K562 (cell line): ENCODE measurements around the gene CEBPE. TPM values are rescaled to one million over a fixed set of nuclear protein-coding genes. Genes with fewer than 3 reads are reported as not detected.

ENCODE experiments used
- ARID2 ChIP-seq: fragments of 450-650 bp; IDR thresholded peaks from 2 replicates; pipeline ENCODE4 v1.6.1; 2017; ENCODE audit warnings: antibody characterized with exemption, mild to moderate bottlenecking
- CHCHD3 ChIP-seq: fragments of 250-450 bp; sonication (Bioruptor Pico); IDR thresholded peaks from 2 replicates; pipeline ENCODE4 v2.1.2; 2022; ENCODE audit warnings: mild to moderate bottlenecking
- CREB1 ChIP-seq, 2 experiments: sonication (generic) in 1 of 2; formaldehyde crosslinking in 1 of 2; IDR thresholded peaks; 2 replicates each; pipeline versions ENCODE4 v1.6.1 to v1.8.0; 2012 to 2022; ENCODE audit warnings: inconsistent platforms in 1 of 2, mild to moderate bottlenecking in 1 of 2, missing genetic modification reagents in 1 of 2, moderate library complexity in 1 of 2
- CTBP1 ChIP-seq: fragments of 450-650 bp; IDR thresholded peaks from 2 replicates; pipeline ENCODE4 v1.6.1; 2016; ENCODE audit warnings: borderline replicate concordance
- DACH1 ChIP-seq: fragments of 450-650 bp; IDR thresholded peaks from 2 replicates; pipeline ENCODE4 v1.6.1; 2018; ENCODE audit not compliant: partially characterized antibody
- EZH2 ChIP-seq: IDR thresholded peaks from 2 replicates; pipeline ENCODE4 v1.6.1; 2012; ENCODE audit warnings: low read depth, mild to moderate bottlenecking, inconsistent platforms, low read length, borderline replicate concordance
- GATAD2B ChIP-seq: fragments of 450-650 bp; IDR thresholded peaks from 2 replicates; pipeline ENCODE4 v1.6.1; 2017; ENCODE audit warnings: mild to moderate bottlenecking, borderline replicate concordance
- HES1 ChIP-seq: fragments of 450-650 bp; IDR thresholded peaks from 2 replicates; pipeline ENCODE4 v1.6.1; 2016; ENCODE audit warnings: low read depth, mild to moderate bottlenecking, moderate library complexity
- HMGN3 ChIP-seq: IDR thresholded peaks from 2 replicates; pipeline ENCODE4 v1.6.1; 2011; ENCODE audit warnings: borderline replicate concordance, low read depth, mild to moderate bottlenecking, mixed read lengths, low read length; ENCODE audit not compliant: insufficient read length; ENCODE audit errors: extremely low read depth
- NFRKB ChIP-seq: fragments of 450-650 bp; IDR thresholded peaks from 2 replicates; pipeline ENCODE4 v1.6.1; 2016; ENCODE audit warnings: low read depth
- PYGO2 ChIP-seq: fragments of 450-650 bp; IDR thresholded peaks from 2 replicates; pipeline ENCODE4 v1.6.1; 2016; ENCODE audit warnings: mild to moderate bottlenecking, missing genetic modification characterization, moderate library complexity, missing compliant biosample characterization
- RBM15 ChIP-seq: fragments of 200-400 bp; formaldehyde crosslinking; IDR thresholded peaks from 2 replicates; pipeline ENCODE4 v1.6.1; 2018; ENCODE audit warnings: mild to moderate bottlenecking, low read length, moderate library complexity; ENCODE audit not compliant: insufficient read depth
- RBM22 ChIP-seq: fragments of 200-400 bp; formaldehyde crosslinking; IDR thresholded peaks from 2 replicates; pipeline ENCODE4 v1.6.1; 2018; ENCODE audit warnings: low read length, low read depth; ENCODE audit not compliant: poor library complexity, severe bottlenecking
- RFX5 ChIP-seq: IDR thresholded peaks from 2 replicates; pipeline ENCODE4 v1.6.1; 2011; ENCODE audit warnings: low read depth, mild to moderate bottlenecking, improper control_type of control experiment, low read length
- SMAD3 ChIP-seq: fragments of 450-650 bp; formaldehyde crosslinking; conservative IDR thresholded peaks from 2 replicates; pipeline ENCODE4 v1.4.0; 2020; ENCODE audit warnings: mild to moderate bottlenecking
- TAF1 ChIP-seq: IDR thresholded peaks from 2 replicates; pipeline ENCODE4 v1.6.1; 2011; ENCODE audit warnings: mild to moderate bottlenecking, low read length, moderate library complexity; ENCODE audit not compliant: insufficient read depth, control insufficient read depth, severe bottlenecking; ENCODE audit errors: extremely low read depth
- ZBED1 ChIP-seq: IDR thresholded peaks from 2 replicates; pipeline ENCODE4 v1.6.1; 2014
- ZBTB12 ChIP-seq: fragments of 250-450 bp; sonication (Bioruptor Pico); IDR thresholded peaks from 2 replicates; pipeline ENCODE4 v1.4.0; 2020
- polyA plus RNA-seq, 8 experiments: library from polyadenylated mRNA; depleted of rRNA in 4 of 8; stranded (reverse) in 5 of 8; unstranded in 3 of 8; fragments of >200 nt; fragmentation: Nextera tagmentation in 2 of 8; fragmentation: Illumina TruSeq in 1 of 8; extraction: Ambion mirVana in 2 of 8; extraction: Trizol in 1 of 8; gene quantifications; 2 replicates each; pipeline versions ENCODE4 v1.2.1 to v1.2.3, GENCODE V29; 2011 to 2014; ENCODE audit warnings: inconsistent platforms in 1 of 8, missing spikeins in 1 of 8
- total RNA-seq, 7 experiments: library from RNA; depleted of rRNA in 6 of 7; stranded (reverse); fragments of >200 nt in 6 of 7; fragmentation: Illumina TruSeq in 2 of 7; extraction: Trizol in 2 of 7; gene quantifications; 2 replicates each; pipeline versions ENCODE4 v1.2.1 to v1.2.3, GENCODE V29; 2011 to 2021; ENCODE audit warnings: low replicate concordance in 1 of 7
- TF ChIP-seq, protein P1 (sequence below), 2 experiments: fragments of 450-650 bp; IDR thresholded peaks; 2 replicates each; pipeline ENCODE4 v1.6.1; 2018; ENCODE audit warnings: mild to moderate bottlenecking in 2 of 2, low read depth in 1 of 2; ENCODE audit not compliant: partially characterized antibody in 2 of 2
- TF ChIP-seq, protein P2 (sequence below): IDR thresholded peaks from 2 replicates; pipeline ENCODE4 v1.6.1; 2014; ENCODE audit warnings: antibody characterized with exemption

CEBPE gene
- total and polyA plus RNA-seq, 9 of the 15 experiments (the other 6 are each of a cell fraction or from before 2014, with no cell fraction given), result 0.09 to 0.15 (median 0.13) TPM; not detected in 6

- TF ChIP-seq SMAD3 (CRISPR knock-in tag), result peak; percentile 68; the same call in 1 of the 2 replicates
- no peak for TF ChIP-seq GATAD2B
- TF ChIP-seq CREB1 (IDR thresholded peaks at IDR 0.05), result peak; percentile 71
- peak; percentile 72; the same call in 1 of the 2 replicates for TF ChIP-seq CREB1 (CRISPR knock-in tag; IDR thresholded peaks at IDR 0.05)
- TF ChIP-seq, protein P1, sequence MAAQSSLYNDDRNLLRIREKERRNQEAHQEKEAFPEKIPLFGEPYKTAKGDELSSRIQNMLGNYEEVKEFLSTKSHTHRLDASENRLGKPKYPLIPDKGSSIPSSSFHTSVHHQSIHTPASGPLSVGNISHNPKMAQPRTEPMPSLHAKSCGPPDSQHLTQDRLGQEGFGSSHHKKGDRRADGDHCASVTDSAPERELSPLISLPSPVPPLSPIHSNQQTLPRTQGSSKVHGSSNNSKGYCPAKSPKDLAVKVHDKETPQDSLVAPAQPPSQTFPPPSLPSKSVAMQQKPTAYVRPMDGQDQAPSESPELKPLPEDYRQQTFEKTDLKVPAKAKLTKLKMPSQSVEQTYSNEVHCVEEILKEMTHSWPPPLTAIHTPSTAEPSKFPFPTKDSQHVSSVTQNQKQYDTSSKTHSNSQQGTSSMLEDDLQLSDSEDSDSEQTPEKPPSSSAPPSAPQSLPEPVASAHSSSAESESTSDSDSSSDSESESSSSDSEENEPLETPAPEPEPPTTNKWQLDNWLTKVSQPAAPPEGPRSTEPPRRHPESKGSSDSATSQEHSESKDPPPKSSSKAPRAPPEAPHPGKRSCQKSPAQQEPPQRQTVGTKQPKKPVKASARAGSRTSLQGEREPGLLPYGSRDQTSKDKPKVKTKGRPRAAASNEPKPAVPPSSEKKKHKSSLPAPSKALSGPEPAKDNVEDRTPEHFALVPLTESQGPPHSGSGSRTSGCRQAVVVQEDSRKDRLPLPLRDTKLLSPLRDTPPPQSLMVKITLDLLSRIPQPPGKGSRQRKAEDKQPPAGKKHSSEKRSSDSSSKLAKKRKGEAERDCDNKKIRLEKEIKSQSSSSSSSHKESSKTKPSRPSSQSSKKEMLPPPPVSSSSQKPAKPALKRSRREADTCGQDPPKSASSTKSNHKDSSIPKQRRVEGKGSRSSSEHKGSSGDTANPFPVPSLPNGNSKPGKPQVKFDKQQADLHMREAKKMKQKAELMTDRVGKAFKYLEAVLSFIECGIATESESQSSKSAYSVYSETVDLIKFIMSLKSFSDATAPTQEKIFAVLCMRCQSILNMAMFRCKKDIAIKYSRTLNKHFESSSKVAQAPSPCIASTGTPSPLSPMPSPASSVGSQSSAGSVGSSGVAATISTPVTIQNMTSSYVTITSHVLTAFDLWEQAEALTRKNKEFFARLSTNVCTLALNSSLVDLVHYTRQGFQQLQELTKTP (IDR thresholded peaks at IDR 0.05; ENCODE audit: low read depth in 1 of 2, partially characterized antibody in 2 of 2), result peak; percentile 54 to 90
- TF ChIP-seq RBM22, result no peak
- TF ChIP-seq CTBP1, result peak; percentile 100
- TF ChIP-seq HMGN3, result peak; percentile 99
- TF ChIP-seq, protein P2, sequence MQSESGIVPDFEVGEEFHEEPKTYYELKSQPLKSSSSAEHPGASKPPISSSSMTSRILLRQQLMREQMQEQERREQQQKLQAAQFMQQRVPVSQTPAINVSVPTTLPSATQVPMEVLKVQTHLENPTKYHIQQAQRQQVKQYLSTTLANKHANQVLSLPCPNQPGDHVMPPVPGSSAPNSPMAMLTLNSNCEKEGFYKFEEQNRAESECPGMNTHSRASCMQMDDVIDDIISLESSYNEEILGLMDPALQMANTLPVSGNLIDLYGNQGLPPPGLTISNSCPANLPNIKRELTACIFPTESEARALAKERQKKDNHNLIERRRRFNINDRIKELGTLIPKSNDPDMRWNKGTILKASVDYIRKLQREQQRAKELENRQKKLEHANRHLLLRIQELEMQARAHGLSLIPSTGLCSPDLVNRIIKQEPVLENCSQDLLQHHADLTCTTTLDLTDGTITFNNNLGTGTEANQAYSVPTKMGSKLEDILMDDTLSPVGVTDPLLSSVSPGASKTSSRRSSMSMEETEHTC, result peak; percentile 59; the same call in 1 of the 2 replicates
- peak; percentile 94; the same call in 1 of the 2 replicates for TF ChIP-seq ZBED1
- TF ChIP-seq NFRKB, result no peak
- TF ChIP-seq TAF1, result peak; percentile 50
- peak; percentile 70 for TF ChIP-seq PYGO2 (tag)
- 0 out of 2 replicates have a peak, but pooled peaks have one; percentile 36 for TF ChIP-seq ZBTB12
- TF ChIP-seq EZH2, result no peak
- TF ChIP-seq ARID2, result no peak
- no peak for TF ChIP-seq CHCHD3 (CRISPR knock-in tag)
- TF ChIP-seq RFX5, result no peak
- peak; percentile 94 for TF ChIP-seq HES1
- TF ChIP-seq RBM15, result no peak
- peak; percentile 80 for TF ChIP-seq DACH1
Measured at GRCh38 chr14:23112359-23113178, 6.5 kb downstream of the CEBPE start (continued).
